IMR-90 (cell line): ENCODE data around the gene FBRSL1. TPM values are rescaled to one million over a fixed set of nuclear protein-coding genes. Genes with fewer than 3 reads are reported as not detected.

Source experiments
- ATAC-seq: fragments of 200-7000 bp; cut with Tn5 transposase; 2 replicates; pipeline ENCODE4 v1.9.1; 2020; ENCODE audit warnings: low read depth, mild to moderate bottlenecking, moderate library complexity
- BruUV-seq: library from RNA; stranded (reverse); fragments of 400-500 nt; replicated peaks from 2 replicates; lab custom pipeline; 2021; lab: Mats Ljungman, UMichigan
- CTCF ChIA-PET: fragments of 300-600 bp; formaldehyde crosslinking; extraction: SDS; loops from one replicate; lab custom pipeline; 2021; ENCODE audit warnings: antibody characterized with exemption; lab: Yijun Ruan, JAX
- POLR2A ChIA-PET: fragments of 300-600 bp; sonication (Branson Sonifier 250); formaldehyde crosslinking; loops from one replicate; lab custom pipeline; 2022; ENCODE audit warnings: antibody characterized with exemption; ENCODE audit not compliant: unreplicated experiment; lab: Charles Lee
- DNase-seq: peaks from one replicate; pipeline ENCODE4 v3.0.0; 2013
- H2AFZ ChIP-seq: replicated peaks from 2 replicates; pipeline ENCODE3; 2013; ENCODE audit warnings: low read length, mild to moderate bottlenecking; ENCODE audit not compliant: poor library complexity
- H2AK5ac ChIP-seq: 2 replicates; pipeline ENCODE4 v1.6.1; 2013; ENCODE audit warnings: low read depth, low read length, inconsistent platforms
- H2AK9ac ChIP-seq: replicated peaks from 2 replicates; pipeline ENCODE3; 2013; ENCODE audit warnings: mild to moderate bottlenecking, low read depth, low read length, moderate library complexity; ENCODE audit not compliant: poor library complexity
- H2BK120ac ChIP-seq: 2 replicates; pipeline ENCODE4 v1.6.1; 2013; ENCODE audit warnings: low read depth, low read length, inconsistent platforms
- H2BK15ac ChIP-seq: 3 replicates; pipeline ENCODE4 v1.6.1; 2013; ENCODE audit warnings: low read depth, low read length, inconsistent platforms
- H2BK20ac ChIP-seq: 2 replicates; pipeline ENCODE4 v1.6.1; 2013; ENCODE audit warnings: low read depth, mild to moderate bottlenecking, inconsistent platforms, low read length, moderate library complexity
- H2BK5ac ChIP-seq: 2 replicates; pipeline ENCODE4 v1.6.1; 2013; ENCODE audit warnings: mild to moderate bottlenecking, low read depth, low read length, inconsistent platforms; ENCODE audit not compliant: poor library complexity, severe bottlenecking
- H3K14ac ChIP-seq: replicated peaks from 2 replicates; pipeline ENCODE4 v1.6.1; 2013; ENCODE audit warnings: low read depth, low read length, inconsistent platforms
- H3K18ac ChIP-seq: 2 replicates; pipeline ENCODE4 v1.6.1; 2013; ENCODE audit warnings: low read depth, low read length, control low read depth
- H3K23ac ChIP-seq: 2 replicates; pipeline ENCODE4 v1.6.1; 2013; ENCODE audit warnings: low read depth, low read length, inconsistent platforms
- H3K27ac ChIP-seq: 2 replicates; pipeline ENCODE4 v1.5.1; 2013; ENCODE audit warnings: mild to moderate bottlenecking, control low read depth, low read length; ENCODE audit not compliant: insufficient read depth
- H3K27me3 ChIP-seq: 2 replicates; pipeline ENCODE4 v1.6.1; 2013; ENCODE audit warnings: low read length; ENCODE audit not compliant: control insufficient read depth, insufficient read depth
- H3K36me3 ChIP-seq: 2 replicates; pipeline ENCODE4 v1.6.1; 2013; ENCODE audit warnings: low read length, mixed read lengths; ENCODE audit not compliant: control insufficient read depth, insufficient read depth
- H3K4ac ChIP-seq: 2 replicates; pipeline ENCODE4 v1.6.1; 2013; ENCODE audit warnings: low read depth, low read length, inconsistent platforms
- H3K4me1 ChIP-seq: 2 replicates; pipeline ENCODE4 v1.6.1; 2013; ENCODE audit warnings: low read length, mixed read lengths; ENCODE audit not compliant: control insufficient read depth, insufficient read depth
- H3K4me2 ChIP-seq: 2 replicates; pipeline ENCODE4 v1.6.1; 2013; ENCODE audit warnings: low read depth, mild to moderate bottlenecking, control low read depth, low read length, moderate library complexity
- H3K4me3 ChIP-seq: 2 replicates; pipeline ENCODE4 v1.5.1; 2013; ENCODE audit warnings: low read depth, mild to moderate bottlenecking, control low read depth, low read length, moderate library complexity; ENCODE audit not compliant: insufficient read depth
- H3K56ac ChIP-seq: 2 replicates; pipeline ENCODE4 v1.6.1; 2013; ENCODE audit warnings: low read length, inconsistent platforms; ENCODE audit not compliant: insufficient read depth; ENCODE audit errors: extremely low read depth
- H3K79me1 ChIP-seq, 2 experiments: 2 replicates each; pipeline ENCODE4 v1.6.1; 2013; ENCODE audit warnings: low read length in 2 of 2, inconsistent platforms in 1 of 2, low read depth in 1 of 2
- H3K9ac ChIP-seq: 2 replicates; pipeline ENCODE4 v1.6.1; 2013; ENCODE audit warnings: low read depth, low read length, control low read depth
- H3K9me1 ChIP-seq: 2 replicates; pipeline ENCODE4 v1.6.1; 2013; ENCODE audit warnings: low read length, inconsistent platforms; ENCODE audit not compliant: insufficient read depth
- H3K9me3 ChIP-seq: 2 replicates; pipeline ENCODE4 v1.6.1; 2013; ENCODE audit warnings: low read length; ENCODE audit not compliant: control insufficient read depth, insufficient read depth
- H4K20me1 ChIP-seq: 2 replicates; pipeline ENCODE4 v1.6.1; 2013; ENCODE audit warnings: low read length, inconsistent platforms; ENCODE audit not compliant: insufficient read depth
- H4K5ac ChIP-seq: 2 replicates; pipeline ENCODE4 v1.6.1; 2013; ENCODE audit warnings: mild to moderate bottlenecking, low read depth, low read length, control low read depth
- H4K8ac ChIP-seq, 2 experiments: 2 replicates each; pipeline ENCODE4 v1.6.1; 2013; ENCODE audit warnings: low read depth in 2 of 2, low read length in 2 of 2, control low read depth in 1 of 2, inconsistent platforms in 1 of 2
- H4K91ac ChIP-seq: 2 replicates; pipeline ENCODE4 v1.6.1; 2013; ENCODE audit warnings: low read depth, low read length, inconsistent platforms; ENCODE audit not compliant: insufficient read depth
- CEBPB ChIP-seq: IDR thresholded peaks from 2 replicates; pipeline ENCODE4 v1.6.1; 2012; ENCODE audit warnings: low read depth, low read length, improper control_type of control experiment
- FOS ChIP-seq: fragments of 150-350 bp; IDR thresholded peaks from 2 replicates; pipeline ENCODE4 v1.6.1; 2016; ENCODE audit warnings: low read depth, low read length
- MXI1 ChIP-seq: IDR thresholded peaks from 2 replicates; pipeline ENCODE4 v1.6.1; 2012; ENCODE audit warnings: low read depth, mild to moderate bottlenecking, low read length, moderate library complexity, borderline replicate concordance
- NFE2L2 ChIP-seq: fragments of 150-350 bp; IDR thresholded peaks from 2 replicates; pipeline ENCODE4 v1.6.1; 2016; ENCODE audit warnings: low read depth, mild to moderate bottlenecking, low read length
- RCOR1 ChIP-seq: IDR thresholded peaks from 2 replicates; pipeline ENCODE4 v1.6.1; 2012; ENCODE audit warnings: mild to moderate bottlenecking, low read length, improper control_type of control experiment; ENCODE audit not compliant: insufficient replicate concordance
- RFX5 ChIP-seq: IDR thresholded peaks from 2 replicates; pipeline ENCODE4 v1.8.0; 2012; ENCODE audit warnings: low read depth, mild to moderate bottlenecking, low read length, moderate library complexity
- WGBS, 2 experiments: methylation state at CpG; one replicate each; pipeline versions ENCODE4 v1.1.5 to v1.1.7; 2013; ENCODE audit warnings: missing lambda C conversion rate in 2 of 2; ENCODE audit not compliant: insufficient read length in 1 of 2; ENCODE audit errors: extremely low coverage in 2 of 2; 5-methylcytosine and 5-hydroxymethylcytosine counted together
- dilution Hi-C: fragments of 300-500 bp; cut with HindIII; formaldehyde crosslinking; loops from one replicate; pipeline ENCODE4 v1.14.3; 2018; ENCODE audit warnings: low sequenced_read_pairs; ENCODE audit not compliant: unreplicated experiment
- in situ Hi-C: fragments of 300-500 bp; cut with MboI; formaldehyde crosslinking; loops from 3 replicates; pipeline ENCODE4 v1.14.3; 2019; ENCODE audit warnings: low sequenced_read_pairs, inconsistent platforms, mixed read lengths
- intact Hi-C: fragments of 100-400 bp; cut with micrococcal nuclease; formaldehyde crosslinking; loops from 2 replicates; pipeline ENCODE4 v1.10.0; 2022
- polyA plus RNA-seq, 3 experiments: library from polyadenylated mRNA; depleted of rRNA; stranded (reverse); fragments of >200 nt; gene quantifications; 2 replicates each; pipeline ENCODE4 v1.2.3, GENCODE V29; 2012; ENCODE audit warnings: low replicate concordance in 1 of 3
- total RNA-seq: library from RNA; depleted of rRNA; stranded (reverse); fragments of >200 nt; gene quantifications from 2 replicates; pipeline ENCODE4 v1.2.3, GENCODE V29; 2012
- TF ChIP-seq, protein P1 (sequence below): conservative IDR thresholded peaks from 2 replicates; pipeline ENCODE4 v1.5.1; 2012; ENCODE audit warnings: mild to moderate bottlenecking, low read depth, low read length, improper control_type of control experiment
- TF ChIP-seq, protein P2 (sequence below): fragments of 150-350 bp; IDR thresholded peaks from 2 replicates; pipeline ENCODE4 v1.6.1; 2016; ENCODE audit warnings: low read depth, mild to moderate bottlenecking, low read length, moderate library complexity, borderline replicate concordance

Gene FBRSL1
- total and polyA plus RNA-seq, 2 of the 4 experiments (the other 2 are of a cell fraction), result 0.36 to 10.8 TPM

DNA sequence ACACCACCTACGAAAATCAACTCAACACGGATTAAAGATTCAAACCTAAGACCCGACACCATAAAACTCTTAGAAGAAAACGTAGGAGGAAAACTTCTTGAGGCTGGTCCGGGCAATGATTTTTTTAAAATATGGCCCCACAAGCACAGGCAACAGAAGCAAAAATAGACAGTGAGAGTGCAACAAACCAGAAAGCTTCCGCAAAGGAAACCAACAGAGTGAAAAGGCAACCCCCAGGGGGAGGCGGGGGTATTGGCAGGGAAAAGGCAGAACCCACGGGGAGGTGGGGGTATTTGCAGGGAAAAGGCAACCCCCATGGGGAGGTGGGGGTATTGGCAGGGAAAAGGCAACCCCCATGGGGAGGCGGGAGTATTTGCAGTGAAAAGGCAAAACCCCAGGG lies 20.5 kb upstream of the FBRSL1 start:
- Histone ChIP-seq H3K4ac (no peak overlapping the region), H3K56ac (no peak overlapping the region), H2BK15ac (no peak overlapping the region), H3K4me1 (no peaks in the 10 kb centered on the region), H2BK5ac (no peak overlapping the region), H3K79me1 (no peaks in the 10 kb centered on the region), H3K9me1 (no peaks in the 10 kb centered on the region), H2AFZ (no peak overlapping the region), H3K23ac (no peak overlapping the region), H3K4me3 (no peak overlapping the region), H2BK20ac (no peak overlapping the region), H4K8ac (no peak overlapping the region), H4K20me1 (no peaks in the 10 kb centered on the region), H2AK9ac (no peak overlapping the region), H3K18ac (no peak overlapping the region), H3K36me3 (no peaks in the 10 kb centered on the region), H4K5ac (no peak overlapping the region), H3K9me3 (no peaks in the 10 kb centered on the region), H3K9ac (no peak overlapping the region), H3K4me2 (no peak overlapping the region), H2BK120ac (no peak overlapping the region), H3K27ac (no peak overlapping the region), H3K27me3 (peaks cover 3% of the 10 kb centered on the region; the same call in 1 of the 2 replicates), H3K14ac (no peak overlapping the region), H4K91ac (no peak overlapping the region), H2AK5ac (no peak overlapping the region)
- no CpG with 5 or more reads among the region's 9 CpGs for WGBS, 2 experiments
- dilution Hi-C loops (no loop called here), in situ Hi-C loops (no loop called here), intact Hi-C loops (no loop called here)
- TF ChIP-seq RFX5 (no peak), FOS (no peak), RCOR1 (no peak), CEBPB (no peak), MXI1 (no peak), NFE2L2 (no peak)
- TF ChIP-seq, protein P1, sequence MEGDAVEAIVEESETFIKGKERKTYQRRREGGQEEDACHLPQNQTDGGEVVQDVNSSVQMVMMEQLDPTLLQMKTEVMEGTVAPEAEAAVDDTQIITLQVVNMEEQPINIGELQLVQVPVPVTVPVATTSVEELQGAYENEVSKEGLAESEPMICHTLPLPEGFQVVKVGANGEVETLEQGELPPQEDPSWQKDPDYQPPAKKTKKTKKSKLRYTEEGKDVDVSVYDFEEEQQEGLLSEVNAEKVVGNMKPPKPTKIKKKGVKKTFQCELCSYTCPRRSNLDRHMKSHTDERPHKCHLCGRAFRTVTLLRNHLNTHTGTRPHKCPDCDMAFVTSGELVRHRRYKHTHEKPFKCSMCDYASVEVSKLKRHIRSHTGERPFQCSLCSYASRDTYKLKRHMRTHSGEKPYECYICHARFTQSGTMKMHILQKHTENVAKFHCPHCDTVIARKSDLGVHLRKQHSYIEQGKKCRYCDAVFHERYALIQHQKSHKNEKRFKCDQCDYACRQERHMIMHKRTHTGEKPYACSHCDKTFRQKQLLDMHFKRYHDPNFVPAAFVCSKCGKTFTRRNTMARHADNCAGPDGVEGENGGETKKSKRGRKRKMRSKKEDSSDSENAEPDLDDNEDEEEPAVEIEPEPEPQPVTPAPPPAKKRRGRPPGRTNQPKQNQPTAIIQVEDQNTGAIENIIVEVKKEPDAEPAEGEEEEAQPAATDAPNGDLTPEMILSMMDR, result no peak
- TF ChIP-seq, protein P2, sequence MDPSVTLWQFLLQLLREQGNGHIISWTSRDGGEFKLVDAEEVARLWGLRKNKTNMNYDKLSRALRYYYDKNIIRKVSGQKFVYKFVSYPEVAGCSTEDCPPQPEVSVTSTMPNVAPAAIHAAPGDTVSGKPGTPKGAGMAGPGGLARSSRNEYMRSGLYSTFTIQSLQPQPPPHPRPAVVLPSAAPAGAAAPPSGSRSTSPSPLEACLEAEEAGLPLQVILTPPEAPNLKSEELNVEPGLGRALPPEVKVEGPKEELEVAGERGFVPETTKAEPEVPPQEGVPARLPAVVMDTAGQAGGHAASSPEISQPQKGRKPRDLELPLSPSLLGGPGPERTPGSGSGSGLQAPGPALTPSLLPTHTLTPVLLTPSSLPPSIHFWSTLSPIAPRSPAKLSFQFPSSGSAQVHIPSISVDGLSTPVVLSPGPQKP, result no peak
- ChIA-PET POLR2A (no interaction called here), CTCF (no interaction called here)
- ATAC-seq, result no peak
- BruUV-seq, result no TSS peak
- no peak for DNase-seq
